ENCODE data around the gene NXPH1. TPM values are rescaled to one million over a fixed set of nuclear protein-coding genes. Genes with fewer than 3 reads are reported as not detected.

NXPH1 gene
- total RNA-seq, 1 donor from 2014 or later = not detected

DNA sequence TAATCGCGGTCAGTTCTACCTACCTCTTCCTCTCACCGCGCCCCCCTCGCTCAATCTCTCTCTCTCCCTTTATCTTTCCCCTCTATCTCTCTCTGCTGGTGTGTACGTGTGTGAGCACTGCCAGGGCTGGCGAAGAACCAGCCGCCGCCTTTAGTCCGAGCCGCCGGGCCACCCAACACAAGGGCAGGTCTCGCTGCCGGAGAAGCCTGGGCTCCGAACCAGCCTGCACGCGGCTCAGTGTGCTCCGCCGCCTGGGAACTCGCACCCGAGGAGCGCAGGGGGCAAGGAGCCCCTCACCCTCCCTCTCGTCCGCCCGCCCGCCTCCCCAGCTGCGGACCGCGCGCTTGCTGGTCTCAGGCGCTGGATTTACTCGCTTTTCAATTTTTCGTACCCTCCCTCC, 1.7 kb downstream of the NXPH1 start:
- intact Hi-C loops (cut with DNase I) = no loop called here
- DNase-seq (ENCODE audit: missing footprints) = no peak
- ATAC-seq = no peak

DNA sequence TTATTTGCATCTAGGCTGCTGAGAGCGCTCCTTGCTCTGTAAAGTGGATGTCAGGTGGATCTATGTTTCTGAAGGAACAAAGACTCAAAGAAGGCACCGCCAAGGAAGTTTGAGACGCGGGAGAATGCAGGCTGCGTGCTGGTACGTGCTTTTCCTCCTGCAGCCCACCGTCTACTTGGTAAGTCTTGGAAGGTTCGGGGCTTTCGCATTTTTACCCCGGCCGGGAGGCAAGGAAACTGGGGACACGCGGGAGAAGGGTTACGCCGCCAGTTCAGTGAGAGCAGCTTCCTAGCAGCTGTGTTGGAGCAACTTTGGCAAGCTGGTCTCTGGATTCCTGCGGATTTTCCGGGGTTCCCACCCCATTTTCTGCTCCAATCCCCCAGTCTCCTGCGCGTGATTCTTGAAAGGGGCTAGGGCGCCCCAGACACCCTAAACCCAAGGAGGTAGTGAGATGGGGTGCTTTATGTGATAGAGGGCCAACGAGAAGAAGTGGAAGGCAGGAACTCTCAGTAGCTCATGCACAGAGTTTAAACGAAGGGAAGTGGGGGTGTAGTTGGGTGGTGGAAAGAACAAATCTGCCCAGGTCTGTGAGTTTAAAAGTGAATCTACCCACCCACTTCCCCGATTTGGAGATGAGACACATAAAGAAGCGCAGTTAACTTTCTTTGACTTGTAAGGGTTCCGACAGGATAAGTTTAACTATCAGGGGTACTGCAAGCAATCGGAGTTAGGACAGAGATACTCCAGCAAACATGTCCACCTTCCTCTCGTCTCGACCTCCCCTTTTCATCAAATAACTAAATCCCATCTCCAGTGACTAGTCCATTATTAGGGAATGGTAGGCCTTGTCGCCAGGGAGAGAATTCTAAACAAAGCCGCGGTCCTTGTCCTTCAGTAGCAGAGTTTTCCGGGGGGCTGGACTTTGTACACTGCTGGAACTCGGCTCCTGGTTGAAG, 2.5 kb downstream of the NXPH1 start:
- intact Hi-C loops (cut with DNase I) = no loop called here
- DNase-seq (ENCODE audit: missing footprints) = no peak
- no peak for ATAC-seq

DNA sequence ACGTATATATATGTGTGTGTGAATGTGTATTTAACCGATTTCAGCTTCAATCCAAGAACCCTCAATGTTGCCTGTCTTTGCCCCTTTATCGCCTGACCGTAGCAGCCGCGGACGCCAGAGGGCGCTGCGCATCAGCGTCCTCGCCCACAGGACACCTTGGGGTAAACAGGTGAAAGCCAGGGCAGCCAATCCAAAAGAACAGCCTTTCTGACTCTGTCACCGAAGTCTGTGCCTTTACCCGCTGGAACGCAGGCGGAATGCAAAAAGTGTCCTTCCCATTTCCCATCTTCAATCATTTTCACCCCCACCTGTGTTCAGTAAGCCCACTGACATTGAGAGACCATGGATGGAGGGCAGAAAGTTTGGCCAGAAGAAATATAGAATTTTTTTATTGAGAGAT, 3.6 kb downstream of the NXPH1 start:
- intact Hi-C loops (cut with DNase I) = no loop called here
- DNase-seq (ENCODE audit: missing footprints) (no peak), ATAC-seq (no peak)

DNA sequence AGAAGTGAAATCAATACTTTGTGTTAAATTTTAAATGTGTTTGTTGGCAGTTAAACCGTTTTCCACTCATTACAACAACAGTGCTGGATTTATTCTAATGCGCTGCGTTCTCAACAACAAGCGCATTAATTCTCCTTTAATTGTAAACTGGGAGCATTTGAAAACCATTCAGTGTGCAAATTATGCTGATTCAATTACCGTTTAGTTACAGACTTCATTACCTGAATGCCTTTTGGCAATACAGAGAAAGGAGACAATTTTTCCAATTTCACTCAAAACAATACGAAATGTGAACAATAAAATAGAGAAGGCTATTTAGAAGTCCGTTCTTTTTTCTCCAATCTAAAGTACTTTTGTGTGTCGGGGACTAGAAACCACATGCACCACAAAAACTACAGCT, 4.2 kb downstream of the NXPH1 start:
- intact Hi-C loops (cut with DNase I) = no loop called here
- no peak for ATAC-seq
- no peak for DNase-seq (ENCODE audit: missing footprints)

DNA sequence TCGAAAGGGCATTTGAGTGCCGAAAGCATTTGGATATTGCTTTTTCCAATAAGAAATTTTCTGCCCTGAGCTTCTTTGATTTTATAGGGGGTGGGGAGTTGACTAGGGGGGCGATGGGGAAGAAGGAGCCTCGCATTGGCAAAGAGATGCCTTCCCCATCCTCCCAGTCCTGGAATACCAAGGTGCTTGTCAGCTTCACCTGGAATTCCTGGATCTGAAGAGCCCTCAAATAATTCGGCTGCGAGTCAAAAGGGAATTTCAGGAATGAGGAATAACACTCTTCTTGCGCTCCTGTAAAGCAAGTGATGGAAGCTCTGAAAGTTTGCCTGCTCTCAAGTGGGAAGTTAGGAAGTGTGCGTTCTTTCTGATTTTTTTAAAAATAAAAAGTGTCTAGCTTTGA, 7.3 kb downstream of the NXPH1 start:
- DNase-seq (ENCODE audit: missing footprints) = no peak
- intact Hi-C loops (cut with DNase I) = no loop called here
- no peak for ATAC-seq

DNA sequence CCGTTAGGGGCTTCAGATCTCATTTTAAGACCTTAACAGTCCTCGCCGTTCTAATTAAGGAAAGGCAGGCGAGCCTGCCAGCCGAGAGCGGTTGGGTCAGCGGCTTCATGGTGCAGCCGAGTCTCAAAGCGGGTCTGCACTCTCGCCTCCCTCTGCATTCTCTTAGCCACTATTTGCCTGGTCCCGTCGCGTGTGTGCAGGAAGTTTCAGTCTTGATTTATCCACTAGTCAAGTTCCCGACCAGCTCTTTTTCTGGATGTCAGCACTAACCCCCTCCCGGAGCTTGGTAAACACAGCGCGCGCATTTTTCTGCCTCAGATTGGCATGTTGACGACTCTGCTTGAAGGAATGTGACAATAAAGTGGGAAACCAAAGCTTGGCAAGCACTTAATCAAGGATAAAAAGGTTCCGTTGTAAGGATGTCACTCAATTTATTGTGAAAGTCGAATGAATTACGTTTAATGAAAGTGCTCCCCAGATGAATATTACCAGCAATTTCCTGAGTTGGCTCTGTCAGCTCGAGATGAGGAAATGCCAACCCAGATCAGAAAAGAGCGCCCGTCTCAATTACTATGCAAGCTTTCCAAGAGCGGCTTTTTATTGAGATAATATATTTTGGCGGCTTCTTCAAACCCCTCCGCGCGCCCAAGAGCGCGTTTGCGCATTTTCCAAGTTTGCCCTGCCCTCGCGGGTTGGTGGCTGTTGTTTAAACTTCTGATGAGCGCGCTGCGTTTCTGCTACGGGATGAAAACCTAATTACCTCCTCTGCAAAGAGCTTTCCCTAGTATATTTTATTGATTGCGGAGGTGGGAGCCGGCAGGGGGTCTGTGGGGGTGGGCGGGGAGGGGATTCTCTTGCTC, 7.9 kb downstream of the NXPH1 start:
- DNase-seq (ENCODE audit: missing footprints) (no peak), ATAC-seq (no peak)
- intact Hi-C loops (cut with DNase I) = no loop called here

DNA sequence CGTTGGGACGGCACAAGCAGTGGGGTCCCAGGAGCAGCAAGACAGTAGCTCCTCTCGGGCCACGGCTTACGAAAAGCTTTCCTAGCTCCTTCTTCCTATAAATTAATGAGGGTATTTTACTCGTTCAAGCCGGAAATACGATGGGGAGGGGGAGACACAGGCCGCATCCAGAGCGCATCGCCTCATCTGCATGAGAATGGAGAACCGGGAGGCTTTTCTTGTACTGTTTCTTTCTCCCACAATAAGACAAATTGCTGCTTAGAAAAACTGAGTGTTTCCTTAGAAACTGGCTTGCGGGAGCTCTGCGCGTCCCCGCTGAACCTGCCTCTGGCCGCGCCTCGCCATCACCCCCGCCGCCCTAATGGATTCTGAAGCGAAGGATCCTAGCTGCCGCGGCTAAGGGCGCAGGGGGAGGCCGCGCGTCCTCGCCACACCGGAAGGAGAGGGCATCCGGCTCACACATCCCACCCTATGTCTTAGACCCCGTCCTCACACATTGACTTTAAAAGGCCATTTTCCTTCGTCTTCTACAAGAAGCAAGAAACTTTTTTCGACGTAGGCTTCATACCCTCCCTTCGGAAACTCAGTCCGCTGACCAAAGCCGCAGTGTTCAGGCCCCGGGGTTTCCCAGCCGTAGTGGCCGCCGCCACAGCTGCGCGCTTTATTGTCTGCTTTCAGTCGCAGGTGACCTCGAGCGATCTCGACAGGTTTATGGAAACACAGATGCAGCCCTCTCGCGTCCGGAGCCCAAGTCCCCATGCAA, 8.8 kb downstream of the NXPH1 start:
- DNase-seq (ENCODE audit: missing footprints) (no peak), ATAC-seq (no peak)
- intact Hi-C loops (cut with DNase I) = no loop called here

DNA sequence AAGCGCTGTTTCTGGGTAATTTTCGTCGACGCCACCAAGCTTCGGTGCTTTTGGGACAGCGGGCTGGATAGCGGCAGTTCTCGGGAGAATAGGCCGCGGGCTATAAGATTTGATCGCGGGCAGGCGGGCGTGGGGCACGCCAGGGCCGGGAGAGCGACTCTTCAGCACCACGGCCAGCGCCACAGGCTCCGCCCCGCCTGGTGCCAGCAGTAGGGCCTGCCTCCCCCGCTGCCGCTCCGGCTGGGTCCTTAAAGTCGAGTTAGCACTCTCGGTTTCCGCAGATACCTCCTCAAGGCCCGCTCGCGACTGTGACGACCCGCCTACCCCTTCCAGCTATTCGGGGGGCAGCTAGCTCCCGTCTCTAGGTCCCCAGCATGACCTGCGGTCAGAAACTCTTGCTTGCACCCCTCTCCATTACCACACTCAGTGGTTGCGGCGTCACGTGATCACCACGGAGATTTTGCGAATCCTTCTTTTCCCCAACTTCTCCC, 9.4 kb downstream of the NXPH1 start:
- DNase-seq (ENCODE audit: missing footprints) = no peak
- intact Hi-C loops (cut with DNase I) = no loop called here
- ATAC-seq = peak; percentile 59

DNA sequence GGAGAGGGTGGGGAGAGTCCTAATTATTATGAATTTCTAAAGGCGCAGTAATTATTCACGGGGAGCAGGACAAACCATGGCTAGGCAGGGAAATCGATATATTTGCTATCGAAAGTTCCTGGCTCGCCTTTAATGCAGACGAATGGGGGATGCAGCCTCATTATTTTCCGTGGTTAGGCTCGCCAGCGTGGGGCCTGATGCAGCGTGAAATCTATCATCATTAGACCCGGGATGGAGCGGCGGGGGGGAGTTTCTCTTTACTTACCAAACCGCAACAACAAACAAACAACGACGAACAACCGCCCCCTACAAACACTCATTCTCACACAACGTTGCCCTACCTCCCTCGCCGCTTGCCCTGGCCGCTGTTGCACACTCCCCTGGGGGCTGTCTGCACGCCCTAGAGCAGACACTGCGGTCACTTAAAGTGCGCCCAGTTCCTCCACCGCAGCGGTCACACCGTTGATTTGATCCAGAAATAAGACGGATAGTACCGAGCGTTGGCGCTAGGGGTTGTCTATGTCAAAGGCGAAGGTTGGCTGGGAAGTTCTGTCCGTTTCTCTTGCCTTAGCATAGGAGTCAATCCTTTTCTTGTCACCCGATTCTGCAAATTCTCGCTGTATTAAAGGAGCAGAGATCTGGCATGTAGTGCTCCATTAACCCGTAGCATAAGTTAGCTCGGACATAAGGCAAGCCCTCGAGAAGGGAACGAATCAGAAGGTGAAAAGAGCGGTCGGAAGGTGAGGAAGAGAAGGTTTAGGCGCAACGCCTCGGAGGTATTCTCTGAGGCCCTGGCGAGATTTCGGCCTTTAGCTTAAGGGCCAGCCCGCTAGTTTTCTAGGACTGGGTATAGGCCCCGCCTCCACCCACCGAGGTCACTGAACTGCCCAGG, 10.4 kb downstream of the NXPH1 start:
- DNase-seq (ENCODE audit: missing footprints) (no peak), ATAC-seq (no peak)
- intact Hi-C loops (cut with DNase I) = no loop called here

DNA sequence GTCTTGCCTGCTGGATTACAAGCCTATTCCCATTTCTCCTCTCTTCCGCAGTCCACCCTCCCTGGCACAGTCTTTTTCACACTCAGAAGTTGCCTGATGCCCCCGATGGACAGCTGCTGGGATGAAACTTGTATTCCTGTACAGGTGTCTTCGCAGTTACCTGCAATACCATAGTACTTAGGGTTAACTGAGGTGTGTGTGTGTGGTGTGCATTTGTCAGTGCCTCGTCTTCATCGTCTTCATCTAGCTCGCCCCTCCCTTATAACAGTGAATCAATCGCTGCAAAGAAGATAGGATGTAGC, 11.0 kb downstream of the NXPH1 start:
- DNase-seq (ENCODE audit: missing footprints) (no peak), ATAC-seq (no peak)
- intact Hi-C loops (cut with DNase I) = no loop called here

DNA sequence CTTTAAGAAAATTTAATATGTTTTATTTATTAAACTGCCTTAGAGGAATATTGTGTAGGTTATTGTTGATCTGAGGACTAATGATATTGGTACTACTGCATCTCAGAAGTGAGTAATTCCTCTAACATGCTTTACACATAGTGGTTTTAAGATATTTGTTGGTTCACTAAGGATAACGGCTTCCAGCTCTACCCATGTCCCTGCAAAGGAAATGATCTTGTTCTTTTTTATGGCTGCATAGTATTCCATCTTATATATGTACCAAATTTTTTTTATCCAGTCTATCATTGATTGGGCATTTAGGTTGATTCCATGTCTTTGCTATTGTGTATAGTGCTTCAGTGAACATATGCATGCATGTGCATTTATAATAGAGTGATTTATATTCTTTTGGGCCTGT, 20.1 kb downstream of the NXPH1 start:
- intact Hi-C loops (cut with DNase I) = no loop called here
- ATAC-seq (no peak), DNase-seq (ENCODE audit: missing footprints) (no peak)

DNA sequence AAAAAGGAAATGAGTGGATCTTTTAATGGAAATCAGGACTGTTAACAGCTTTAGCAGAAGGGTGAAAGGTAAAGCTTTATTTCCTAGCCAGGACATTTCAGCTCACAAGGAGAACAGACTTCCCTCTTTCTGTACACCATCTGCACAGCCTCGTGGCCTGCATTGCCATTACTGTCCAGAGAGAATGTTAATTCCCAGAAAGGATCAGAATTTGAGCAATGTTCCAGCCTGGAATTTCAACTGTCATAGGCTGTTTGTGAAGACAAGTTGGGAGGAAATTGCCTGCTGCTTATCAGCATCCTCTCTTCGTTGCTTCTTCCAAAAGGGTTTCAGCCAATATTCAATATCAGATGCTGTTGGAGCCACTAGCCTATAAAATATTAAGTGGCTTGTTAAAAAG, 22.0 kb downstream of the NXPH1 start:
- ATAC-seq (no peak), DNase-seq (ENCODE audit: missing footprints) (no peak)
- intact Hi-C loops (cut with DNase I) = no loop called here

DNA sequence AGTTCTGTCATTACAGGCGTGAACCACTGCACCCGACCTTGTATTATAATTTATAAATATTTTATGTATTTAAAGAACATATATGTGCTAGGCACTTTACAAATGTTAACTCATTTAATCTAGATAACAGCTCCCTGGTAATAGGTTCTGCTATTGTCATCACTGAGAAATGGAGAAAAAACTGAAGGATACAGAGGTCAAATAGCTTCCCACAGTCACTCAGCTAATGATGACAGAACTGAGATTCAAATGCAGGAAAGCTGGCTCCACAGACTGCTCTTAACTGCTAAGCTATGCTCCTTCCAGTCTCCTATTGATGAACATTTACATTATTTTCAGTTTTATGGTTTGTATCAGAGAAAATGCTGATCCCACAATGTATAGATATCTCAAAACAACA, 28.9 kb downstream of the NXPH1 start:
- DNase-seq (ENCODE audit: missing footprints) = no peak
- no peak for ATAC-seq
- intact Hi-C loops (cut with DNase I) = no loop called here

DNA sequence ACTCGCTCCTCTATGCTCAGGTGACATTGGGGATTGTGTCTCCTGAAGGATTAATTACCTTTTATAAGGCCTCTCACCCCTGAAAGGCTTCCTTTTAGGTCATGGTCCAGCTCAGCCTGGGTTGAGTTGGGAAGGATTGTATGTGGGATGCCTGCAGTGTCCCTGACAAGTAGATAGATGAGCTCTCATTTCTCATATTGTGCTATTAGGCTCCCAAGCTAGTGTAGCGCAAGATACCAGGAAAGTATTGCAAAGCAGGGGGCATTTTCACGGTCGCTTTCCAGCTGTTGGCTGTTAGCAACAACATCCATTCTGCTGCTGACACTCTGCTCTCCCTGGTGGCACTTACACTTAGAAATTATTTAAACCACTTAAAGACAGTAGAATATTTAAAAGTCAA, 31.9 kb downstream of the NXPH1 start:
- DNase-seq (ENCODE audit: missing footprints) = no peak
- intact Hi-C loops (cut with DNase I) = no loop called here
- no peak for ATAC-seq

DNA sequence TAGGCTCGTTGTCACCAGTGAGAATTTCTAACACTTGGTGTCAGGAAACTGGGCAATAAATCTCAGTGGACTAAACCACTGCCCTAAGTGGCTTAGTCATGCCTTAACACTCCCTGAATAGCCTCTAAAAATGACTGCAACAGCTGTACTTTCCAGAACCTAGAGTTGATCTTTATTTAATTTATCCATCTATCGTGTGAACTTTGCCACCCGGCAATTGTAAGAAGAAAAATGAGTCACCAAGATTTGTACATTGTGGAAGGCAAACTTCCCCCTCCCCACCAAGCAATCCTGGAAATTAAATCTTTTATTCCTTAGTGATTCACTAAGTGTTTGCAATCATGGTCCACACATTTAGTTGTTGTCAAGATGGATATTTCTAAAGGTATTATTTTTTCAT, 47.1 kb downstream of the NXPH1 start:
- intact Hi-C loops (cut with DNase I) = no loop called here
- no peak for ATAC-seq
- no peak for DNase-seq (ENCODE audit: missing footprints)

DNA sequence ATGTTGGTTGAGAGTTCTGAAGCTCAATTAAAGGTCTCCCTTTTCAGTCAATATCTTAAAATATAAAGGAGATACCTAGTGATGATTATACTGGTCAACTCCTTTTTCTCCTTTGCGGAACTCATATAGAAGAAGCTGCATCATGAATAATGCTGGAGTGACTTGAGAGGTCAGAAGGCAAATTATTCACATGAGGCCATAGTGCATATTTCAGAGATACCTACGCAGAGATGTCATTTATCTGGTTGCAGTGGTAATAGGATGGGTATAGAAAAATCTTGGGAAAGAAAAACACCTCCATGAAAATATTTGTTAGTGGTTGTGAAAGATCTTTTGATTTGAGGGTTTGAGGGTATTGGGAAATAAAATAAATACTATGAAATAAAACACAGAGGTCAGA, 47.7 kb downstream of the NXPH1 start:
- DNase-seq (ENCODE audit: missing footprints) (no peak), ATAC-seq (no peak)
- intact Hi-C loops (cut with DNase I) = no loop called here

DNA sequence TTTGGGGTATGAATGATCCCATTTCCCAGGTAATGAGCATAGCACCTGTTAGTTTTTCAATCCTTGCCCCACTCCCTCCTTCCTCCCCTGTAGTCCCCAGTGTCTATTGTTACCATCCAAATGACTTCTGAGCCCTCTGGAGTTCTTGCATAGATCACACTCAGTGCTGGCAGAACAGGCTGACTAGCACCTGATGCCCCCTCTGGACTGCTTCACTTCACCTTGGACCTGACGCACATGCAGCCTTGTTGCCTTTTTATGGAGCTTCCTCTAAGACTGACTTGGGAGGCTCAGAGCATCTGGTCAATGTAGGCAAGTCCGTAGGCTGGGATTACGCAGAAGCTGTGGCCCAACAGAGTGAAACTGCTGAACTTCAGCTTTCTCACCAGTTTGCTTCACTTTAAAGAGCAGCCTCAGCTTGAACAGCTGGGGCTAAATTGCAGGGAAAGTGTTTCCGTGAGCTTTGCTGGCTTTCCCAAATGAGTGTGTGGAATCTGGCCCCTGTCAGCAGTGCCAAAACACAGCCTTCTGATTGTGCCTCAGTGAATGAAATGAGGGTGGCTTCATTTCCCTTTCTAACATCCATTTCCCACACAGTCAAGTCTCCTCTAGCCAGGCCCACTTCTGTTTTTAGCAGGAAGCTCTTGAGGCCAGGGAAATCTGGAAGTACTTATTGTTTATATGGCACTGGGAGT, 48.5 kb downstream of the NXPH1 start:
- intact Hi-C loops (cut with DNase I) = no loop called here
- DNase-seq (ENCODE audit: missing footprints) = no peak
- peak; percentile 46 for ATAC-seq
